HEK293 (cell line): Measurements from ENCODE around the gene LZTR1.

Experiments used
- CTCF ChIA-PET: fragments of 350-600 bp; formaldehyde crosslinking; extraction: SDS; loops from one replicate; lab custom pipeline; 2021; ENCODE audit warnings: antibody characterized with exemption; lab: Yijun Ruan, JAX
- POLR2A ChIA-PET: fragments of 300-600 bp; formaldehyde crosslinking; extraction: SDS; loops from one replicate; lab custom pipeline; 2020; ENCODE audit warnings: antibody characterized with exemption, inconsistent platforms; lab: Yijun Ruan, JAX
- H3K27ac ChIP-seq: fragments of 200-500 bp; sonication (Bioruptor generic); 2 replicates; pipeline ENCODE4 v1.5.1; 2014; ENCODE audit warnings: low read depth, low read length, control low read depth, inconsistent platforms; ENCODE audit errors: extremely low read depth
- H3K36me3 ChIP-seq, 2 experiments: fragments of 200-500 bp in 1 of 2; sonication (Bioruptor generic) in 1 of 2; 1 replicate in 1 of 2; 2 replicates in 1 of 2; pipeline ENCODE4 v1.5.1; 2014 to 2017; ENCODE audit warnings: inconsistent platforms in 2 of 2, low read length in 2 of 2; ENCODE audit not compliant: control insufficient read depth in 2 of 2, insufficient read depth in 1 of 2
- H3K4me1 ChIP-seq: fragments of 200-500 bp; sonication (Bioruptor generic); 2 replicates; pipeline ENCODE4 v1.5.1; 2014; ENCODE audit warnings: mild to moderate bottlenecking, low read length, inconsistent platforms; ENCODE audit not compliant: control insufficient read depth, insufficient read depth
- H3K4me3 ChIP-seq: 2 replicates; pipeline ENCODE4 v1.5.1; 2011; ENCODE audit warnings: low read depth, mild to moderate bottlenecking, control low read depth, low read length, moderate library complexity
- H3K9me3 ChIP-seq: fragments of 200-500 bp; sonication (Bioruptor generic); 2 replicates; pipeline ENCODE4 v1.5.1; 2014; ENCODE audit warnings: low read depth, low read length, inconsistent platforms; ENCODE audit not compliant: control insufficient read depth, insufficient read depth
- PRDM10 ChIP-seq: fragments of 450-650 bp; formaldehyde crosslinking; IDR thresholded peaks from 2 replicates; pipeline ENCODE4 v1.5.1; 2016; ENCODE audit warnings: missing biosample characterization, missing genetic modification characterization
- REPIN1 ChIP-seq: fragments of 450-650 bp; formaldehyde crosslinking; IDR thresholded peaks from 2 replicates; pipeline ENCODE4 v1.5.1; 2017; ENCODE audit warnings: missing biosample characterization, missing genetic modification characterization, low read depth
- SCRT1 ChIP-seq: fragments of 450-650 bp; formaldehyde crosslinking; IDR thresholded peaks from 2 replicates; pipeline ENCODE4 v1.5.1; 2016; ENCODE audit warnings: missing biosample characterization, missing genetic modification characterization, borderline replicate concordance
- YY1 ChIP-seq: fragments of 450-650 bp; formaldehyde crosslinking; IDR thresholded peaks from 2 replicates; pipeline ENCODE4 v1.5.1; 2018; ENCODE audit warnings: missing biosample characterization, missing genetic modification characterization
- YY2 ChIP-seq: fragments of 450-650 bp; formaldehyde crosslinking; IDR thresholded peaks from 2 replicates; pipeline ENCODE4 v1.5.1; 2016; ENCODE audit warnings: missing biosample characterization, missing genetic modification characterization
- ZBTB11 ChIP-seq: fragments of 450-650 bp; formaldehyde crosslinking; conservative IDR thresholded peaks from 2 replicates; pipeline ENCODE4 v1.5.1; 2016; ENCODE audit warnings: low read depth, missing biosample characterization, missing genetic modification characterization
- ZBTB21 ChIP-seq: fragments of 450-650 bp; formaldehyde crosslinking; IDR thresholded peaks from 2 replicates; pipeline ENCODE4 v1.5.1; 2017; ENCODE audit warnings: missing biosample characterization, missing genetic modification characterization
- ZBTB49 ChIP-seq: fragments of 450-650 bp; formaldehyde crosslinking; IDR thresholded peaks from 2 replicates; pipeline ENCODE4 v1.5.1; 2016; ENCODE audit warnings: missing biosample characterization, missing genetic modification characterization, low read depth
- ZNF223 ChIP-seq: fragments of 450-650 bp; formaldehyde crosslinking; IDR thresholded peaks from 2 replicates; pipeline ENCODE4 v1.5.1; 2016; ENCODE audit warnings: missing biosample characterization, missing genetic modification characterization
- ZNF302 ChIP-seq: fragments of 450-650 bp; formaldehyde crosslinking; IDR thresholded peaks from 2 replicates; pipeline ENCODE4 v1.5.1; 2016; ENCODE audit warnings: missing biosample characterization, missing genetic modification characterization, low read depth
- ZNF529 ChIP-seq: fragments of 450-650 bp; formaldehyde crosslinking; IDR thresholded peaks from 2 replicates; pipeline ENCODE4 v1.5.1; 2017; ENCODE audit warnings: missing genetic modification characterization, missing biosample characterization; ENCODE audit not compliant: insufficient replicate concordance
- ZNF658 ChIP-seq: fragments of 450-650 bp; formaldehyde crosslinking; IDR thresholded peaks from 2 replicates; pipeline ENCODE4; 2016; ENCODE audit warnings: missing biosample characterization, missing genetic modification characterization
- ZNF747 ChIP-seq: fragments of 450-650 bp; formaldehyde crosslinking; IDR thresholded peaks from 2 replicates; pipeline ENCODE4 v1.5.1; 2016; ENCODE audit warnings: missing biosample characterization, missing genetic modification characterization
- ZSCAN18 ChIP-seq: fragments of 450-650 bp; formaldehyde crosslinking; IDR thresholded peaks from 2 replicates; pipeline ENCODE4 v1.5.1; 2016; ENCODE audit warnings: missing biosample characterization, missing genetic modification characterization

LZTR1 gene

GRCh38 chr22:20945578-20945934 lies 36.5 kb upstream of the LZTR1 start:
- Histone ChIP-seq H3K27ac (no peak overlapping the region), H3K4me1 (no peaks in the 10 kb centered on the region), H3K4me3 (no peak overlapping the region), H3K36me3 (peaks cover 5 to 47% of the 10 kb centered on the region in 2 experiments; a peak in 2 of 3 replicates), H3K9me3 (no peaks in the 10 kb centered on the region)
- TF ChIP-seq ZBTB49 (tag by site-specific recombination) = no peak
- no peak for TF ChIP-seq ZNF747 (tag by site-specific recombination)
- no peak for TF ChIP-seq REPIN1
- CTCF ChIA-PET = no interaction called here
- POLR2A ChIA-PET = no interaction called here

GRCh38 chr22:20946080-20946986 lies 35.8 kb upstream of the LZTR1 start:
- CTCF ChIA-PET = interaction anchor here (1.2 kb wide), 1 partner anchor 10 kb away, joined by 3 read pairs; no protein-coding TSS in a partner anchor
- H3K36me3 ChIP-seq = peaks cover 5 to 51% of the 10 kb centered on the region in 2 experiments; a peak in 2 of 3 replicates
- H3K4me3 ChIP-seq = no peak overlapping the region
- H3K27ac ChIP-seq = no peak overlapping the region
- H3K4me1 ChIP-seq = no peaks in the 10 kb centered on the region
- POLR2A ChIA-PET = no interaction called here
- no peak for TF ChIP-seq ZBTB21
- no peak for TF ChIP-seq ZNF529 (tag by site-specific recombination)
- TF ChIP-seq PRDM10 (tag by site-specific recombination) = peak; percentile 37; the same call in 1 of the 2 replicates
- TF ChIP-seq ZBTB11 (tag by site-specific recombination) = no peak
- TF ChIP-seq YY2 = peak; percentile 64; the same call in 1 of the 2 replicates
- no peak for TF ChIP-seq ZNF223 (tag by site-specific recombination)
- no peak for TF ChIP-seq ZSCAN18
- TF ChIP-seq ZNF302 (tag by site-specific recombination) = no peak
- no peak for TF ChIP-seq ZNF658 (tag by site-specific recombination)
- TF ChIP-seq SCRT1 (tag by site-specific recombination) = no peak
- no peak for TF ChIP-seq YY1 (tag by site-specific recombination)
- TF ChIP-seq, all 188 proteins: peak for 2
- H3K9me3 ChIP-seq = no peaks in the 10 kb centered on the region
